Measurements from ENCODE around the gene RNF112.

Gene RNF112, protein sequence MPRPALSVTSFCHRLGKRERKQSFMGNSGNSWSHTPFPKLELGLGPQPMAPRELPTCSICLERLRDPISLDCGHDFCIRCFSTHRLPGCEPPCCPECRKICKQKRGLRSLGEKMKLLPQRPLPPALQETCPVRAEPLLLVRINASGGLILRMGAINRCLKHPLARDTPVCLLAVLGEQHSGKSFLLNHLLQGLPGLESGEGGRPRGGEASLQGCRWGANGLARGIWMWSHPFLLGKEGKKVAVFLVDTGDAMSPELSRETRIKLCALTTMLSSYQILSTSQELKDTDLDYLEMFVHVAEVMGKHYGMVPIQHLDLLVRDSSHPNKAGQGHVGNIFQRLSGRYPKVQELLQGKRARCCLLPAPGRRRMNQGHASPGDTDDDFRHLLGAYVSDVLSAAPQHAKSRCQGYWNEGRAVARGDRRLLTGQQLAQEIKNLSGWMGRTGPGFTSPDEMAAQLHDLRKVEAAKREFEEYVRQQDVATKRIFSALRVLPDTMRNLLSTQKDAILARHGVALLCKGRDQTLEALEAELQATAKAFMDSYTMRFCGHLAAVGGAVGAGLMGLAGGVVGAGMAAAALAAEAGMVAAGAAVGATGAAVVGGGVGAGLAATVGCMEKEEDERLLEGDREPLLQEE

DNA sequence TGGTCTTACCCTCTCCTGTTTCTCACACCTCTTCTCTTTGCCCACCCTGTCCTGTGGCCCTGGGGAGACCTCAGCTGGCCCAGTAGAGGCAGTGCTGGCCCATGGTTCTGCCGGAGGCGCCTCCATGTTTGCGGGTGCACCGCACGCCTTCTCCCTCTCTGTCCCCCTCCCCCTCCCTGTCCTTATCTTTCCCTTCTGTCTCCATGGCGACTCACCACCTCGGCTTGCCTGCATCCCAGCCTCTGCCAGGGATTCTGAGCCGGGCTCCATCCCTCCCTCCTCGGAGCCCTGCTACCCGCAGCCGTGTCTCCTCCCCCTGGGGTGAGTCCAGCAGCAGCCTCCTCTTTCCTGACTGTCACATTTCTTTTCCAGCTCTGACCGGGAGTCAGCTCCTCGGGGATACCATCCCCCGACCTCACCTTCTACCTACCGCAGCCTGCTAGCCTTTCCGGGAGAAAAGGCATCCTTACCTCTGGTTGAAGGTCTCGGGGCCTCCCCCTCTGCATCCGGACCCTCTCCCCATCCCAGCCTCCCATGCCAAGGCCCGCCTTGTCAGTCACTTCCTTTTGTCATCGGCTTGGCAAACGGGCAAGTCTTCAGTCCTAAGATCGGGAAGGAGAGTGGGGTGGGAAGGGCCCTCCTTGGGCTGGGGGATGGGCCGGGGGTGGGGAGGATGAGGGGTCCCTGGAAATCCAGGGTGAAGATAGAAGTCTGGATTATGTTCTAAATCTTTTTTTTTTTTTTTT is at the start of gene RNF112:
RNF112 (plus strand) TSS at position 358 of the 746 bp plus-strand sequence; CDS start at position 535, 177 bp downstream.
- FAIRE-seq, result no peak

DNA sequence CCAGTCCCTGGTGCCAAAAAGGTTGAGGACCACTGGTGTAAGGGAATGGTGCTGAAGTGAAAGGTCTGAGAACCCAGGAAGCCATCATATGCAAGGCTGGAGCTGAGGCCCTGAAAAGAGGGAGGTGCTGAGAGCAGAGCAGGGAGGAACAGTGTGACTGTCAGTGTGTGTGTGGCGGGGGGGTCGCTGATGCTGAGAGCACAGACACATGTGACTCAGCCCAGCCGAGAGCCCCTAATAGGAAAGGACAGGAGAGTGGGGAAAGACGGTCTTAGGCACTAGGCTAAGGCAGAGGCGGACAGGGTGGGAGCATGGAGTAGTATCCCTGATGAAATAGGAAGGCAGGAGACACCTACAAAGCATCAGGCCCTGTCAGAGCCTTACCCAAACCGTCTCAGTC is 49.7 kb upstream of the RNF112 start:
- FAIRE-seq, result no peak

DNA sequence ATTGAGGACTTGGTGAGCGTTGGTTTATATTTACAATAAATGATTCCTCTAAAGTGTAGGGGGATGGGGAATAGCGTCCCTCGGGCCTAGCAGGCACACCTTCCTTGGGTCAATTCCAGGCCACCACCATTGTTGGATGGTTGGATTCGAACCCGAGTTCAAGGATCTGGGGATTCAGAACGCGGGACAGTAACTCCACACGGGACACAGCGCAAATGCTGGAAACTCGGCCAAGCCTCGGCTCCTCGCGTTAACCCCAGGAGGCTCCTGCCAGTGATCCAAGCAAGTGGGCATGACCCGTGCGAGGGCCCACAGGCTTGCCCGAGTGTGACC is 49.1 kb upstream of the RNF112 start:
- no peak for FAIRE-seq

DNA sequence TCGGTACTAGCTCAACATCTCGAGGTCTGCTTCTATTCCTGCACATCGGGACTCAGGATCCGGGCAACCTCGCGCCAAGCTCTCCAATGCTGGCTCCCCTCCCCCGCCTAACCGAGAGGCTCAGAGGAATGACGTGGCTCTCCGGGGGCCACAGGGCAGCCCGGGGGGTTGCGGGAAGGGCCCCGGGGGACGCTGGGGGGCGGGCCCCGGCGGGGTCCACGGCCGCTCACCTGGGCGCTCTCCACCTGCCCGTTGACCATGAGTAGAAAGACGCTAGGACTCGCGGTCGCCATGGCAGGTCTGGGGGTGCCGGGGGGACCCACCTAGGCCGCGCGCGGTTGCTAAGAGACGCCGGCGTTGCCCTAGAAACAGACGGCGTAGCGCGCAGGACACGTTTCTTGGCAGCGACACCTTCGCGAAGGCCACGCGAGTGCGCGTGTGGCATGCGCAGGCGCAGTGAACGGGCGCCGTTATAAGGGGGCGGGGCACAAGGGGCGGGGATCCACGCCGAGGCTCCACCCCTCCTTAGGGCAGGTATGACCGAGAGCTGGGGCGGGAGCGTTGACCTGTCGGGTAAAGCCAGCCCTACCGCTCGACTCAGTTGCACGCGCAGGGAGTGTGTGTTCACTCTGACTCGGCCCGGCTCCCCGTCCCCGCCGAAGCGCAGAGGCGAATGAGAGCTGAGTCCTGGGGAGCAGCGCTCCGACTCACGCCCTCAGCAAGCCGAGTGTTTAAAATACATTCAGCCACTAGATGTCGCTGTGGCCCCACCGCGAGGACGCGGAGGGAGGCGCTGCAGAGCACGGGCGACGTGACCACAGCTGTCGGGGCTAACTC is 48.5 kb upstream of the RNF112 start, which contains the start of gene B9D1:
B9D1 (minus strand) TSS at position 447 of the 837 bp plus-strand sequence; CDS start at position 293, 154 bp downstream.
- no peak for FAIRE-seq

DNA sequence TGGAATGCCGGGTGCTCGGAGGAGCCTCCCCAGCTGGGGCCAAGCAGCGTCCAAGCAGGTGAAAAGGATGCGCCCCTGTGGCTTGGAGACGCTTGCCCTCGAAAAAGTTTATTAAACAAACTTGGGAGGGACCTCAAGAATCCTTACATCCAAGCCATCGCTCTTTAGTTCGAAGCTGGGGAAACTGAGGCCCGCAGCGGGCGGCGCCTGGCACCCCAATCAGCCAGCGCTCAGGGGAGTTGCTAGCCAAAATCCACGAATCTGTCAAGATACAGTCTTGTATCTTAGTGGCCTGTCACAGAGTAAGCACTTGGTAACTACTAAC is 48.0 kb upstream of the RNF112 start:
- no peak for FAIRE-seq

DNA sequence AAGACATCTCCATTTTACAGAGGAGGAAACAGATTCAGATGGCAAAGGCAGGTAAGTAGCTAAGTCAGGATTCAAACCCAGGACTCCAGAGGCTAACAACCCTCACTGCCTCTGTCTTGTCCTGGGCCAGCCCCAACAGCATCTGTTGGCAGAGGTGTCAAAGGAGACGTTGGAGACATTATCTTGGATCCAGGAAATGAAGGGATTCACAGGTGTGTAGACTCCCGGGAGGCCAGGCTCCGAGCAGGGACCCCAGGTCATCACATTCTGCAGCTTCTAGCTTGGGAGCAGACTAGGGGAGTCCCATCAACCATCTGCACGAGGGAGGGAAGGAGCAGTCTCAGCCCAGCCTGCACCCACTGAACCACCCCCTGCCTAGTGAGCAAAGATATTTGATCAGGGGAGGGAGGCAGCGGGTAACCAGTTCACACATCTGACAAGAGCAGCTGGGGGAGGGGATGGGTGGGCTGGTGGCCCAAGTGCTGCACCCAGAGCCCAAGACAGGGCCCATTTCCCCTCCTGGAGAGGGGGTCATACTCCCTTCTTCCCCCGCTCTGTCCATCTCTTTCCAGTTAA is 47.5 kb upstream of the RNF112 start:
- no peak for FAIRE-seq

DNA sequence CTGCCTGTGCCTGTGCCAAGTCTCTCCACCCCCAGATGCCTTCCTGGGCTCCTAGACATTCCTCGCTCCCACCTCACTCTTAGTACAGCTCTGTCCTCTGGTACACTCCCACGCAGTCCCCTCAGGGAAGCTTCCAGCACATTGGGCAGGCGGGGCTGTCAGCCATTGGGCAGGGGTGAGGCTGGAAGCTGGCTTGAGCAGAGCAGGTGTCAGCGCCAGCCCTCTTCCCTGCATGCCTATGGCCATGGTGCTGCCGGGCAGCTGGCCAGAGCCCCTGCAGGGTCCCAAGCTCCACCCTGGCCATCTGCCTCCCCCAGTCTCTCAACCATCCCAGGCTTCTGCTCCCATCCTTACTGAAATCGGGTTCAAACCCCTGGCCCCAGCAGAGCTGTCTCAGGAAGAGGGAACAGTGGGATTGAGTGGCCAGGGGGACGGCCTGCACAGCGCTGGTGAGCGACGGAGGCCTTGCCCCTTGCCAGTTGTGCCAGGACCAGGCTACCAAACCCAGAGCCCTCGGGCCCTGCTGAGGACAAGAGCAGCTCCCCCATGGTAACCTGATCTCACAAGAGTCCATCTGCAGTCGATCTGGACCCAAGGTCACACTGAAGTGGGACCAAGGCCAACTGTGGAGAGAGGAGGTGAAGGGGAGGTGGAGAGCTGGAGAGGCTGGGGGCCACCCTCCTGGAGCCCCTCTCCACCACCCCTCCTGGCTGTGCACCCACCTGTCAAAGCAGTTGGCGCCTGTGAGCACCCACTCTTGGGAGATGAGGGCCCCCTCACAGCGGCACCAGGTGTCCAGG is 46.1 kb upstream of the RNF112 start:
- FAIRE-seq, result no peak

DNA sequence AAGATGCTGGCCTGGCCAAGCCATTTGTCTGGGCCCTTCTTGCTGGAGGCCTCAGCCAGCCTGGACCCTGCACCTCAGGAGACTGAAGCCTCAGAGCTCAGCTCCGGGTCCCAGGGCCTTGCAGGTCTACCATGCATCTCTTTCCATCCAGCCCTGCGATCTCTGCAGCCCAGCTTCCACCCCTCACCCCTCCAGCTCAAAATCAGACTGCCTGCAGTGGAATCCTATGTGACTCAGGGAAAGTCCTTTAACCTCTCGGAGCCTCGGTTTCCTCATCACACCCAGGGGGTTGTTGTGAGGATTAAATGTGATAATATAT is 45.6 kb upstream of the RNF112 start:
- no peak for FAIRE-seq

DNA sequence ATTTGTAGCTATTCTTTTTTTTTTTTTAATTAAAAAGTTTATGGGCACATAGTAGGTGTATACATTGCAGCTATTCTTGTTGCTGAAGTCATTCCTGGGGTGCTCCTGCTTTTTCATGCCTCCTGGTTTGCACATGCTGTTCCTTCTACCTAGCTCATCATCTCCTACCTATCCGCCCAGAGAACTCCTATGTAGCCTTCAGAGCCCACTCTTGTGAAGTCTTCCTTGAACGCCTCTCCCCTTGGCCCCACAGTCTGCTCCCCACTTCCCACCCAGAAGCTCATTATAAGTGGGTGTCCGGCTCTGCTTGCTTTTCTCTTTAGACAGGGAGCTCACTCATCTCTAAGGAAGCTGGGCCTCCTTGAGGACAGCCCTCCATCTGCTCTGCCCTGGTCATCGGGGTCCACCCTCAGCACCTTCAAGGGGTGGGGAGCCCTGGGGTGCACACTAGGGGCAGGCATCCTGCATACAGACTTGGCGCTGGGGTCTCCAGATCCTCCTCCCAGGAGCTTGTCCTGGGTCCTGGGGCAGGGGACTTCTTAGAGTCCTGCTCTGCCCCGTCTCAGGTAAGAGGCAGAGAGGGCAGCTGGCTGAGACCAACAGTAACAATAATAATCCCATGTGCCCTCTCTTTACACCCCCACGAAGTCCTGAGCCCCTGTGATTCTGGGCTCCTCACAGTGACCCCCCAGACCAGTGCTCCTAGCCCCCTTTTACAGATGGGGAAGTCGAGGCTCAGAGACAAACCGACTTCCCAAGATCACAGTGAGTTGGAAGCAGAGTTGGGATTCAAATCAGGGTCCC is 45.0 kb upstream of the RNF112 start:
- FAIRE-seq, result no peak

DNA sequence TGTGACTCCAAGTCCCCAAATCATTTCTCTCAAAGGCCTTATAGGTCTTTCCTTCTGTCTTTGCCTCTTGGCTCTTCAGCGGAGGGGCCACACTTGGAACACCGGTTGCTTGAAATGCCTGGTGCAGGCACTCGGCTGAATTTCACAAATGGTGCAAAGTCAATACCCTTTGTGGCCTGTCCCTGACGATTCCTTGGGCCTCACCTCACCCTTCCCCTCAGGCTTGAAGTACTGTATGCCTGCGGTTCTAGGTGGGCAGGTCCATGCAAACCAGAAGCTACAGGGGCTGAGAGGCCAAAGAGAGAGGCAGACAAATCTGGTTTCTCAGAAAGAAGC is 44.4 kb upstream of the RNF112 start:
- no peak for FAIRE-seq

DNA sequence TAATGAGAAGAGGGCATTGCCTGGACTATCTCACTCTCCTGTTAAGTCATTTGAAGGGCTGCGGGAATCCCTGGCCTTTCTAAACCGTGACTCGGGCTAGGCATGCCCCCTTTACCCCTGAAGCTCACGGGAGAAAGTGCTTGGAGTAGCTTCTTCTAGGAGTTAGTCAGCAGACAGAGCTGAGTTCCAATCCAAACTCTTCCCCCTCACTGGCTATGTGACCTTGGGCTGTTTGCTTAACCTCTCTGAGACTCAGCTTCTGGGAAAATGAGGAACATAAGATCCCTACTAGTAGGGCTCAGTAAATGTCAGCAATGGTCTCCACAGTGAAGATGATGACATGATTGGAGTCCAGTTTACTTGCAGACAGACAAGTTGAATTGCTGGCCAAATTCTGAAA is 42.8 kb upstream of the RNF112 start:
- FAIRE-seq, result no peak

DNA sequence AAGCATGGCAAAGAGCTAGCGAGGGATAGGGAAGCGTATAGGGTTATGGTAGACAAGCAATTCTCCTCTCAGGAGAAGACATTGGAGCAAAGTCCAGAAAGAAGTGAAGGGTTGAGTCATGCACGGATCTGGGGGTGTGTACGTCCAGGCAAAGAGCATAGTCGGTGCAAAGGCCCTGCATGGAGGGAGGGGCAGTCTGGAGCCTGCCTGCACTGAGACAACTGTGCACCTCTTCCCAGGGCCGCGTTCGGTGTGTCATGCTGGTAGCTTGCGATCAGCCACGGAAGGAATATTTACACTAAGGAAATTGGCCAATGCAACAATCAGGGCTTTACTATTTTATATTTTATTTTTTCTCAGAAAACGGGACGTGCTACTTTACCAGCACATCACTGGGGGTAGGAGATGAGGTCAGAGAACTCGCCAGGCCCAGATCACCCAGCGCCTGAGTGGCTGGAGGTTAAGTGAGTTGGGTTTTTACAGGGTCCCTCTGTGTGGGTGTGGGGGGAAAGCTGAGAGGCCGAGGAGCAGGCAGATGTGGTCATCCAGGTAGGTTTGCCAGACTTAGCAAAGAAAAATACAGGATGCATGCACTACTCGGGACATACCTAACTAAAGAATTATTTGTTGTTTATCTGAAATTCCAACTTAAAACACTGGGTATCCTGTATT is 41.8 kb upstream of the RNF112 start:
- FAIRE-seq, result no peak

DNA sequence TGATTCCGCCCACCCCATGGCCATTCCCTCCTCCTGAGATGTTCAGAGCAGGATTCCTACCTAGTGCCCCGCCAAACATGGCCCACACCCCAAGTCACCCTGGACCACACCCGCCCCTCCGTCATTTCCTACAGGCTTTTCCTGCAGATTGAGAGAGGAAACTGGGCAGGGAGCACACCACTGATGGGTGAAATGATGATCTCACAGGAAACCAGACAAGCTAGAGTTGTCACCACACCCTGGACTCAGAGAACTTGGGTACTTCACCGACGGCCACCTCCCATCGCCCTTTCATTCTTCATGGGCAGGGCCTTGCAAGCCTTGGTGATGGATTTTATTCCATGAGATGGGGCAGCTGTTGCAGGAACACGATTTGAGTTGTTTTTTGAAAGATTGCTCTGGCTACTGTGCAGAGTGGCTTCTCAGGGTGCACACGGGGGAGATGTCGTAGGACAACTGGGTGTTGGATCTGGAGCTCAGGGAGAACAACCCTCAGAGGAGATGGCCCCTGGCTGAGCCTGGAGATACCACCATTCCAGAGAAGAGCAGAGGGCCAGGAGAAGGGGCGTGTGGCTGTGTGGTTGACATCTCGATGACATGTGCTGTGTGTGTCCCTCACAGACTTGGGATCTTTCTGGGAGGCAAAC is 41.1 kb upstream of the RNF112 start:
- FAIRE-seq, result no peak

DNA sequence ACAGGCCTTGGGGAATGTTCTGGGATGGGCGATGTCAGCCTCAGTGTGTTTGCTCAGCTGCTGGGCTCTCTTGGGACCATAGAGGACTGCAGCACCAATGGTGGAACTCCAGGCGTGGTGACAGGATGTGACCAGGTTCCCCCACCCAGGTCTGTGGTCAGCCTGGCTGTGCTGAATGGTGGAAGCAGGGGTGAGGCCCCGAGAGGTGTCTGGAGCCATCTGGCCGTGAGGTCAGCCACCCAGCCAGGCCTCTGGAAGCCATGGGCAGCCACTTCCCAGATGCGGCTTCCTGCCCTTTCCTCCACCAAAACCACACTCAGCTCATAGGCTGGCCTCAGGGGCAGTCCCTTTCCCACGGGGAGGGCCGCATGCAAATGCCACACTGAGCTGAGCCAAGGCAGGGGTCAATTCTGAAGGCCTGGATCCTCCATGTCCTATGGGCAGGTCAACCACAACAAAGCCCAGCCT is 40.5 kb upstream of the RNF112 start:
- no peak for FAIRE-seq

DNA sequence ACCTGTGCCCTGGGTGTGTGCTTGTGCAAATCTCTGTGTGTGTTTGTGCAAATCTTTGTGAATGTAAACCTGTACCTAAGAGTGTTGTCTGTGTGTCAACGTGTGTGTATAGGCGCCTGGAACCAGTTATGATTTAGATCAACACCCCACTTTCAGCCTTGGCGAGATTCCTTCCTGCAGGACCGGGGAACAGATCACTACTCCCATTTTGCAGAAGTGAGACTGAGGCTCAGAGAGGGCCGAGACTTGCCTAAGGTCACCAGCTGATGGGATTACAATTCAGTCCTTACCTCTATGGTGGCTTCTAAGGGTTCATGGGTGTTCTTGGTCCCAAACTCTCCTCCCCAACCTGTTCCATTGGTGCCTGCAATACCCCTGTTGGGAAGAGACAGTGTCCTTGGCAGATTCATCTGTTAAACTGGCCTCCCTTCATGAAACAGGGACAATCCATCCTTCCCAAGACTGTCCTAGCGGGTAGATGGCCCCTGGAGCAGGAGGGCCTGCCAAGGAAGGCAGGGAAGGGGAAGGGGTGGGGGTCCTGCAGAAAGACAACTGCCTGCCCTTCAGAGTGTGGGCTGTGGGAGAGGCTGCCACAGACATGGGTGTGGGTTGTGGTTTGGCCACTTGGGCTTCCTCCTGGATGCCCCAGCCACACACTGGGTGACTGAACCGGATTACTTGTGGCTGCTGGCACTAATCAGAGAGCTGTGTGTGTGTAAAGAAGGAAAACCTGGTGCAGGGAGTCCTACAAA is 39.6 kb upstream of the RNF112 start:
- FAIRE-seq, result no peak

DNA sequence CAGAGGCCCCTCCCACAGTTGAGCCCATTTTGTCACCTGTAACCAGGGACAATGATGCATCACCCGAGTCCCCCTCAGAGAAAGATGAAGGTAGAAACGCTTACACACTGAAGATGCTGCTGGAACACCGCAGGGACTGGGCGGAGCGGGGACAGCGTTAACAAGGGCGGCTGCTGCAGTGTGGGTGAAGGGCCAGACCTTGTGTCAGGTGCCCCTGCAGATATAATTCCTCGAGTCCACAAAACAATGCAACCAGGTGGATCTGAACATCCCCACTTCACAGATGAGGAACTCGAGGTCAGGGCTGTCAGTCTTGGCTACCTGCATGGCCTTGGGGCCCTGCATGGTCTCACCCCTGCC is 39.0 kb upstream of the RNF112 start:
- FAIRE-seq, result no peak

DNA sequence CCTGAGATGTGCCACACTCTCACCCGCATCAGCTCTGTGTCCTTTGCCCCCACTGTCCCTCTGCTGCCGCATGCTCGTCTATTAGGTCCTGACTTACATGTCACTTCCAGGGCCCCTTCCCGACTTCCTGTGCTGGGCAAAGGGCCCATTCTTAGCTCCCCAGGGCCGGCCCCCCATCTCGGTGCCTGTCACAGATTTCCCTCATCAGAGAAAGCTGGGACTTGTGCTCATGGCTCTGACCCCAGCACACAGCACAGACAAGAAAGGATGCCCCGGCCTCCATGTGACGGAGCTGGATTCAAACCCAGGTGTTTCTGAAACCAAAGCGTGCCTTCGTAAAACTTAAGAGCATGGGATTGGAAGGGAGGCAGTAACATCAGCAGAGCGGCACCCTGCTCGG is 38.6 kb upstream of the RNF112 start:
- FAIRE-seq, result no peak

DNA sequence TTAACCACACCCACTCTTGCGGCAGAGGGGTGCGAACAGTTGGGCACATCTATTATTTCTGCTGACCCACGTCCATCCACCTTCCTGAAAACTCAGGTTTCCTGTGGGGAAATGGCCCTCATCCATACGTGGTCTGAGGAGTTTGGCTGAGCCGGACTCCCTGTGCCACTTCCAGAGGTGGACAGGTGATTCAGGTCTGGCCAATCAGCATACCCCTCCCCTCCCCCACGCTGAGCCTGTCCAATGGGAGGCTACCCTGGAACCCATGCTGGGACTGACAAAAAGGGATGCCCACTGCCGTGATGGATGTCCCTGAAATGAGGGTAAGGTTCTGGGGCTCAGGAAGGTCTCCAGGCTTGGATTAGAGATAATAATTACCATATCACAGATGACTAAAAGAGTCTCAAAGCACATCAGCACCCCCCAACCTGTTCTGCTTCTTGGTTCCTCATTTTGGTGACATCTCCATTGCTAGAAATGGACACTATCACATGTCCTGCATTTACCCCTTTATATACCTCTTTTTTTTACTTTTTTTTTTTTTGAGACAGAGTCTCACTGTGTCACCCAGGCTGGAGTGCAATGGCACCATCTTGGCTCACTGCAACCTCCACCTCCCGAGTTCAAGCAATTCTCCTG is 38.0 kb upstream of the RNF112 start:
- FAIRE-seq, result no peak

DNA sequence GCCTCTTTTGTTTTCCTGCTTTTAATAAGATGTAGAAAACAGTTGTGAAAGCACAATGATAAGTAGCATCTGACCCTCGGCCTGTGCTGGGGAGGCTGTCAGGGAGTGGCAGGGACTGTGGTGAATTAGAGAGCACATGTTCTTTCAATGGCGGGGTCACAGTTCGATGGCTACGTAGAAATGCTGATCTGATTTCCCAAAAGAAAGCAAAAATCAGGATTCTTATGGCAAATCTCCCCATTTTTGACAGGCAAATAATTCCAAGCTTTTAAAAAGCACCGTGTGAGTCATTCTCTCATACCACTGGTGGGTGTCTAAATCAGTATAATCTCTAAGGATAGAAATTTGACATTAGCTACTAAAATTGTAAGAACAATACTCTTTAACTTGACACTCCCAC is 36.9 kb upstream of the RNF112 start:
- no peak for FAIRE-seq
